ENCODE data around the gene SLC25A11. TPM values are rescaled to one million over a fixed set of nuclear protein-coding genes. Genes with fewer than 3 reads are reported as not detected.

Gene SLC25A11
- total RNA-seq, 1 experiment from 2014 or later = 38.4 TPM

DNA sequence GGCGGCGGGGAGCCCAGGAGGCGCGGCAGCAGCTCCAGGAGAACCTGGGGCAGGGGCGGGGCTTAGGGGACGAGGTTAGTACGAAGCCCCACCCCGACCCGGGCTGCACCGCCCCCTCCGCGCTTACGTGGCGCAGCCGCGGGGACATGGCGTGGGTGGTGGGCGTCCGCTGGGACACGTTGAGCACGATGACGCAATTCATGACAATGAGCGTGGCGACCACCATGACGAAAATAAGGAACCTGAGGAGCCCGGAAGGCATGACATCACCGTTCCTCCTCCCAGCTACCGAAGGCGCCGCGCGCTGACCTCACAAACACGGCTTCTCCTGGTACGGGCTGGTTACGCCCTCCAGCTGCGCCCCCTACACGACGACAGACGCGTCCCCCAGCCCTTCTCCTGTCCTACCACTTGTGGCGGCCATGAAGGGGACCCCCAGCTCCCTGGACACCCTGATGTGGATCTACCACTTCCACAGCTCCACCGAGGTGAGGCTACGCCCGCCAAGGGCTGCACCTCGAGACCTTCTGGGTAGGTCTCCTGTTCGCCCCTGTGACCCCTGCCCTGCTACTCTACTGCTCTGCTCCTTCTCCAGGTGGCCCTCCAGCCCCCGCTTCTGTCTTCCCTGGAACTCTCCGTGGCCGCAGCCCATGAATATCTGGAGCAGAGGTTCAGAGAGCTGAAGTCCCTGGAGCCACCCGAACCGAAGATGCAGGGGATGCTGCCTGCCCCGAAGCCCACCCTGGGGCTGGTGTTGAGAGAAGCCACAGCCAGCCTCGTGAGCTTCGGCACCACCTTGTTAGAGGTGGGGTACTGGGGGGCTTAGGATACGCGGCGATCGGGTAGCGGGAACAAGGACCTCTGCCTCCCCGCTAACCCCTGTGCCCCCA lies 40.3 kb downstream of the SLC25A11 start, which contains the start of gene C17orf107:
TSS of gene C17orf107 (plus strand) at position 196 of the 890 bp plus-strand sequence. CDS start at position 423, 227 bp downstream.
- intact Hi-C loops (cut with micrococcal nuclease; ENCODE audit: unreplicated experiment) = loop anchor here (5.0 kb wide), 1 partner anchor 112 kb away; the partner anchor contains the start of genes GLTPD2 and VMO1
- Mint-ChIP-seq H3K9me3 (ENCODE audit: low read depth, unreplicated experiment) (no peaks in the 10 kb centered on the region), H3K36me3 (ENCODE audit: insufficient read depth, unreplicated experiment) (peaks cover 30% of the 10 kb centered on the region), H3K27me3 (ENCODE audit: unreplicated experiment) (no peaks in the 10 kb centered on the region), H3K4me3 (ENCODE audit: low read depth, unreplicated experiment) (no peak within 1 kb of the TSS), H3K27ac (ENCODE audit: unreplicated experiment) (peak within 1 kb of the TSS; percentile 47), H3K4me1 (ENCODE audit: low read depth, unreplicated experiment) (peaks cover 14% of the 10 kb centered on the region)
- CTCF ChIA-PET = interaction anchor here (0.5 to 0.8 kb wide), 2 partner anchors 109 to 873 kb away, joined by 3 to 5 read pairs; no protein-coding TSS in a partner anchor
- TF ChIP-seq, protein P1, sequence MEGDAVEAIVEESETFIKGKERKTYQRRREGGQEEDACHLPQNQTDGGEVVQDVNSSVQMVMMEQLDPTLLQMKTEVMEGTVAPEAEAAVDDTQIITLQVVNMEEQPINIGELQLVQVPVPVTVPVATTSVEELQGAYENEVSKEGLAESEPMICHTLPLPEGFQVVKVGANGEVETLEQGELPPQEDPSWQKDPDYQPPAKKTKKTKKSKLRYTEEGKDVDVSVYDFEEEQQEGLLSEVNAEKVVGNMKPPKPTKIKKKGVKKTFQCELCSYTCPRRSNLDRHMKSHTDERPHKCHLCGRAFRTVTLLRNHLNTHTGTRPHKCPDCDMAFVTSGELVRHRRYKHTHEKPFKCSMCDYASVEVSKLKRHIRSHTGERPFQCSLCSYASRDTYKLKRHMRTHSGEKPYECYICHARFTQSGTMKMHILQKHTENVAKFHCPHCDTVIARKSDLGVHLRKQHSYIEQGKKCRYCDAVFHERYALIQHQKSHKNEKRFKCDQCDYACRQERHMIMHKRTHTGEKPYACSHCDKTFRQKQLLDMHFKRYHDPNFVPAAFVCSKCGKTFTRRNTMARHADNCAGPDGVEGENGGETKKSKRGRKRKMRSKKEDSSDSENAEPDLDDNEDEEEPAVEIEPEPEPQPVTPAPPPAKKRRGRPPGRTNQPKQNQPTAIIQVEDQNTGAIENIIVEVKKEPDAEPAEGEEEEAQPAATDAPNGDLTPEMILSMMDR (IDR thresholded peaks at IDR 0.05; ENCODE audit: unreplicated experiment) = no peak
- BruUV-seq (replicated peaks) = no TSS peak
- DNase-seq = no peak

DNA sequence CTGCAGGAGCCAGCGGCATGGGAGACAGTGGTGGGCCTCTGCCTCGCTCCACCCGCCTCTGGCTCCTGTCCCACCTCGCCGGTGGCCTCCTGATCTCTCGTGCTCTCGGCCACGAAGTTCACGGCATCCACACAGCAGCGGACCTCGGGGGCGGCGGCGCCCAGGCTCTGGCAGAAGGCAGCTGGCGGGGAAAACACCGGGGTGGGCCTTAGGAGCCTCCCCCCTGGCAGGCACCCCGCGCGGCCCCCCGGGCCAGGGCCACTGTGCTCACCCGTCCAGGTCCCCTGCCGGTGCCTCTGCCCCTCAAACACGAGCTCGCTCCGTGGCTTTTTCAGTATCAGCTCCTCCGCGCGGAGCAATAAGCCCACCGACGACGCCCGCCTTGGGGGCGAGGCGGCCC lies 40.9 kb downstream of the SLC25A11 start:
- no TSS peak for BruUV-seq (replicated peaks)
- no peak overlapping the region for H3K27ac Mint-ChIP-seq (ENCODE audit: unreplicated experiment)
- TF ChIP-seq, protein P1 (IDR thresholded peaks at IDR 0.05; ENCODE audit: unreplicated experiment) = no peak
- CTCF ChIA-PET = interaction anchor here (0.5 to 0.8 kb wide), 2 partner anchors 108 to 872 kb away, joined by 3 to 5 read pairs; no protein-coding TSS in a partner anchor
- DNase-seq = no peak
- H3K27me3 Mint-ChIP-seq (ENCODE audit: unreplicated experiment) = no peaks in the 10 kb centered on the region
- no peaks in the 10 kb centered on the region for H3K9me3 Mint-ChIP-seq (ENCODE audit: low read depth, unreplicated experiment)
- H3K4me1 Mint-ChIP-seq (ENCODE audit: low read depth, unreplicated experiment) = peaks cover 14% of the 10 kb centered on the region
- peaks cover 30% of the 10 kb centered on the region for H3K36me3 Mint-ChIP-seq (ENCODE audit: insufficient read depth, unreplicated experiment)
- intact Hi-C loops (cut with micrococcal nuclease; ENCODE audit: unreplicated experiment) = no loop called here
- no peak overlapping the region for H3K4me3 Mint-ChIP-seq (ENCODE audit: low read depth, unreplicated experiment)

DNA sequence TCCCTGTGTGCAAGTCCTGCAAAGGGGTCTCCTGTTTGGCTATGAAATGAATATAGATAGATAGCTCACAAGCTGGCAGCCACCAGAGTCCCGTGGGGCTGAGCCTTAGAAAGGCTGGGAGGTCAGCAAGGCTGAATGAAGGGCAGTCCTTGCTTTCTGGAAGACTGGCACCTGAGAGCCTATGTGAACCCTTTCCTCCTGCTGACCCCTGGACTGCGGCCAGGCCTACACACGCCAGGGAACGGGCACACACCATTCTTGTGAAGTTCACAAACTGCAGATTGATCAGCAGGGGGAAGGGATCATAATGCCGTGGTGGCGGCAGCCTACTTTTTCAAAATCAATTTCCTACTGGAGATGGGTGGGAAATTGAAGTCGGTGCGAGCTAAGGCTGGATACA lies 41.5 kb downstream of the SLC25A11 start:
- no peaks in the 10 kb centered on the region for H3K9me3 Mint-ChIP-seq (ENCODE audit: low read depth, unreplicated experiment)
- DNase-seq = no peak
- TF ChIP-seq, protein P1 (IDR thresholded peaks at IDR 0.05; ENCODE audit: unreplicated experiment) = no peak
- CTCF ChIA-PET = no interaction called here
- intact Hi-C loops (cut with micrococcal nuclease; ENCODE audit: unreplicated experiment) = no loop called here
- H3K4me1 Mint-ChIP-seq (ENCODE audit: low read depth, unreplicated experiment) = peaks cover 9% of the 10 kb centered on the region
- no peak overlapping the region for H3K4me3 Mint-ChIP-seq (ENCODE audit: low read depth, unreplicated experiment)
- no TSS peak for BruUV-seq (replicated peaks)
- no peak overlapping the region for H3K27ac Mint-ChIP-seq (ENCODE audit: unreplicated experiment)
- H3K36me3 Mint-ChIP-seq (ENCODE audit: insufficient read depth, unreplicated experiment) = peaks cover 30% of the 10 kb centered on the region
- H3K27me3 Mint-ChIP-seq (ENCODE audit: unreplicated experiment) = no peaks in the 10 kb centered on the region

DNA sequence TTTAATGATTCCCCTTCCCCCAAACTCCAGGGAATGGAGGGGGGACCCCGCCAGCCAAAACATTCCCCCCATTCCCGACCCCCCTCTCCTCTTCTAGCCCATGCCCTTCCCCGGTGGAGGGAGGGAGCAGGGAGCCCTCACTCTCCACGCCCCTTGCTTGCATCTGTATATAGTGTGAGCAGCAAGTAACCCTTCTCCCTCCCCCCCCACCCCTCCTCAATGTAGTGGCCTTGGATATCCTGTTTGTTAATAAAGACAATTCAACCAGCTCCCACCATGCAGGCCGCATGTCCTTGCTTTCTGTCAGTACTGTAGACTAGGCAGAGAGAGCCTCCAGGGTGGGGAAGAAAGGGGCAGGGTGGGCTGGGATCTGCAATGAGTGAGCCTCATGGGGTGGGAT lies 42.1 kb downstream of the SLC25A11 start:
- Mint-ChIP-seq H3K4me3 (ENCODE audit: low read depth, unreplicated experiment) (no peak overlapping the region), H3K27ac (ENCODE audit: unreplicated experiment) (no peak overlapping the region), H3K4me1 (ENCODE audit: low read depth, unreplicated experiment) (peaks cover 4% of the 10 kb centered on the region), H3K9me3 (ENCODE audit: low read depth, unreplicated experiment) (no peaks in the 10 kb centered on the region), H3K36me3 (ENCODE audit: insufficient read depth, unreplicated experiment) (peaks cover 30% of the 10 kb centered on the region), H3K27me3 (ENCODE audit: unreplicated experiment) (no peaks in the 10 kb centered on the region)
- TF ChIP-seq, protein P1 (IDR thresholded peaks at IDR 0.05; ENCODE audit: unreplicated experiment) = no peak
- no peak for DNase-seq
- CTCF ChIA-PET = no interaction called here
- no TSS peak for BruUV-seq (replicated peaks)
- intact Hi-C loops (cut with micrococcal nuclease; ENCODE audit: unreplicated experiment) = no loop called here

Measured in Calu3 (cell line).